IPS-18c (cell line): ENCODE measurements around the gene NBEAL1.
"Not testable (repeated sequence)": the region's sequence is repeated elsewhere in the genome, so short reads cannot be mapped to it uniquely, and the experiment has no call there.

Experiments used
- H3K4me3 ChIP-seq: 2 replicates; pipeline ENCODE4 v1.7.0; 2013; ENCODE audit warnings: low read depth, mild to moderate bottlenecking, low read length, moderate library complexity; ENCODE audit not compliant: insufficient read depth
- H3K9me3 ChIP-seq: one replicate; pipeline ENCODE4 v1.6.1; 2013; ENCODE audit warnings: mild to moderate bottlenecking, low read length, moderate library complexity; ENCODE audit not compliant: control insufficient read depth, insufficient read depth

Gene NBEAL1

DNA sequence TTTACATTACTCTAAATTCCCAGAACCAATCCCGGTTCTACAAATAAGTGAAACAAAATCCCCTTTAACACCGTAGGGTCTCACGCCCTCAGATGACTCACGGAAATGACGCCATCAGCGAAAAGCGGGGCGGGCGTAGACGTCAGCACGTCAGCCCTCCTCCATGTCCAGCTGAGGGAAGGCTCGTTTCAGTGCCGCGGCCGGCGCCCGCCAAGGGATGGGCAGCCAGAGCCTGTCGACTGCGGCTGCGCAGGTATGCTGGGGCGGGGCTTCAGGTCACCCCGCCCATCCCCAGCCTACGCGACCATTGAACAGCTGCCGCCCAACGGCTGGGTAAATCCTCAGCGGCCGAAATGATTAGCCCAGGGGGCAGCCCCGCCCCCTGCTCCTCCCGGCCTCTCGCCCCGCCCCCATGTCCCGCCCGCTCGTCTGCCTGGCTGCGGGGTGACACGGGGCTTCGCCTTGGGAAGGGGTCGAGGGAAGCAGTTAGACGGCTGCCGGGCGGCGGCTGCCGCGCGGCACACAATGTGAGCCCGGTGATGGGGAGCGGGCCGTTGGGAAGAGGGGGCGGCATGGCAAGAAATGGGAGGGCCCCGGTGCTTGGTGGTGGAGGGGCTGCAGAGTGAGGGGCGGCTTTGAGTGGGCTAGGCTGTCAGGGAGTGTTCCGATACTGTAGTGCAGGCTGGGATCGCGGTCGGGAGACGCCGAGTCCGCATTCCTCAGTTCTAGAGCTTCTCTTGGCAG is at the start of gene NBEAL1:
TSS of gene NBEAL1 (plus strand) at position 420 of the 744 bp plus-strand sequence. CDS start 1,510 bp downstream, outside the sequence.
- H3K4me3 ChIP-seq = peak within 1 kb of the TSS; percentile 87
- no peaks in the 10 kb centered on the region for H3K9me3 ChIP-seq

DNA sequence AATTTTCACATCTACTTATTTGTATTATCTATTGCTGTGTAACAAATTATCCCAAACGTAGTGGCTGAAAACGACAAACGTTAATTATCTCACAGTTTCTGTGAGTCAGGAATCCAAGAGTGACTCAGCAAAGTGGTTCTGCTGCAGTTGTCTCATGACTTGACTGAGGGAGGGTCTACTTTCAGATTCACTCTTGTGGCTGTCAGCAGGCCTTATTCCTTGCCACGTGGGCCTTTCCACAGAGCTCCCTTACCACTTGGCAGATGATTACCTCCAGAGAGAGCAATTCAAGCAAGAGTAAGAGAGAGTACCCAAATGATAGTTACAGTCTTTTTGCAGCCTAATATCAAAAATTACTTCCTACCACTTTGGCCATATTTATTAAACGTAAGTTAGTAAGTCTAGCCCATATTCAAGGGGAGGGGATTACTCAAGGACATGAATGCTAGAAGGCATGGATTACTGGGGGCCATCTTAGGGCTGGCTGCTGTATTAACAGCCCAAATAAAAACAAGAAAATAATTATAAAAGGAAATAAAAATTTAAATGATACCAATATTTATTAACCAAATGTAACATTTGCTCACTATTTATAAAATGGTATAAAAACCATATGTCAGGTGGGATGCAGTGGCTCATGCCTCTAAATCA is 48.7 kb upstream of the NBEAL1 start:
- no peaks in the 10 kb centered on the region for H3K9me3 ChIP-seq

DNA sequence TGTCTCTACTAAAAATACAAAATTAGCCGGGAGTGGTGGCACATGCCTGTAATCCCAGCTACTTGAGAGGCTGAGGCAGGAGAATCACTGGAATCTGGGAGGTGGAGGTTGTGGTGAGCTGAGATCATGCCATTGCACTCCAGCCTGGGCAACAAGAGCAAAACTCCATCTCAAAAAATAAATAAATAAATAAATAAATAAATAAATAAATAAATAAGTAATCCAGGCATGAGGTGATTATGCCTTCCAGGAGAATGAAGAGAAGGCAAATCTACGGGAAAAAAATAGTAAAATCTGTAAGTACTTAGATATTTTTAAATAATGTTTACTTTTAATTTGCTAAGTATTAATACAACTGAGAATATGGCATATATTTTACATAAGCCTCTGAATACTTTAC is 45.3 kb upstream of the NBEAL1 start:
- not testable (repeated sequence) for H3K9me3 ChIP-seq, H3K4me3 ChIP-seq

More for the DNA sequence above, 48.7 kb upstream of the NBEAL1 start:
- H3K4me3 ChIP-seq = no peak overlapping the region

DNA sequence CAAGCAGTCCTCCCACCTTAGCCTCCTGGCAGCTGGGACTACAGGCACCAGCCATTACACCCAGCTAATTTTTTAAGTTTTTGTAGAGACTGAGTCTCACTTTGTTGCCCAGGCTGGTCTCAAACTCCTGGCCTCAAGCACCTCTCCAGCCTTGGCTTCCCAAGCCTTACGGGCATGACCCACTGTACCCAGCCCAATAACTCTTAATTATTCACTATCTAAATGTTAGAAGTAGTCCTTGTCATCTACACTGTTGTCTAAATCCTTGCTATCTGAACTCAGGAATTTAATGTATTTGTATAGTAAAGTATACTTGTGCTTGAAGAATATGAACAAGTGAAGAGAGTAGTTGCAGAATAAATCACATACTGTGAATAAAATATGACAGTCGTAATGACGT is 37.9 kb upstream of the NBEAL1 start:
- H3K9me3 ChIP-seq = no peaks in the 10 kb centered on the region
- H3K4me3 ChIP-seq = no peak overlapping the region

DNA sequence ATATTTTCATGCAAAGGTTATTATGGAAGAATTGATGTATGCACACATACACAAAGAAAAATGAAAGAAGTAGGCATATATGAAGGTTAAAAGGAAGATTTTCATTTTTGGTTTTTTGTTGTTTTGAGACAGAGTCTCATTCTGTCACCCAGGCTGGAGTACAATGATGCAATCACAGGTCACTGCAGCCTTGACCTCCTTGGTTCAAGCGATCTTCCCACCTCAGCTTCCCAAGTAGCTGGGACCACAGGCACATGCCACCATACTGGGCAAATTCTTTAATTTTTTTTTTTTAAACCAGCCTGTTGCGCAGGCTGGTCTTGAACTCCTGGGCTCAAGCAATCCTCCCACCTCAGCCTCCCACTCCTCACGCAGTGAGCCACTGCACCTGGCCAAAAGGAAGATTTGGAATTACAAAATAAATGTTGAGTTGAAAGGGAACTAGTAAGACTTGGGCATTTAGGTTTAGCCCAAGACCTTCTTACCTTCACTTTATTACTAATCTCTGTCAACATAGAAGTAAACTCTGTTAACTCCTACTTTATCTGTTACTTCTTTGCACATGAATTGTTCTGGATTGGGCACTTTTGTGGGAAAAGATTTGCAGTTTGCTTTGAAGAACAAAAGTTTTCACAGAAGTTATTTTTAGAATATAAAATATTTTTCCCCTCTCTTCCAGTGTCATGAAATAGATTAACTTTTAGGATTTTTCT is 31.7 kb upstream of the NBEAL1 start:
- Histone ChIP-seq H3K9me3 (no peaks in the 10 kb centered on the region), H3K4me3 (no peak overlapping the region)

DNA sequence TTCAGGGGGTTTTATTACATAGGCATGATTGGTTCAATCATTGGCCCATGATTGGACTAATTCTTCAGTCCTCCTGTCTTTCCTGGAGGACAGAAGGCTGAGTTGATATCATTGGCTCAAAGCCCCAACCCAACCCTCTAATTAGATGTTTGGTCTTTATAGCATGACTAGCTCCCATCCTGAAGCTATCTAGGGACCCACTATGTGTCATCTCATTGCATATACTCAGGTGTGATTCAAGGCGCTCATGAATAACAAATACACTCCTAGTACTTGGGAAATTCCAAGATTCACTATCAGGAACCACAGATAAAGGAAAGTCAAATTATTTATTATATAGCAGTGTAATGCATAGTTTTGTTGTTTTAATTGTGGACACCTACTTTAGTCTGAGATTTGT is 24.9 kb upstream of the NBEAL1 start:
- no peak overlapping the region for H3K4me3 ChIP-seq
- H3K9me3 ChIP-seq = no peaks in the 10 kb centered on the region

DNA sequence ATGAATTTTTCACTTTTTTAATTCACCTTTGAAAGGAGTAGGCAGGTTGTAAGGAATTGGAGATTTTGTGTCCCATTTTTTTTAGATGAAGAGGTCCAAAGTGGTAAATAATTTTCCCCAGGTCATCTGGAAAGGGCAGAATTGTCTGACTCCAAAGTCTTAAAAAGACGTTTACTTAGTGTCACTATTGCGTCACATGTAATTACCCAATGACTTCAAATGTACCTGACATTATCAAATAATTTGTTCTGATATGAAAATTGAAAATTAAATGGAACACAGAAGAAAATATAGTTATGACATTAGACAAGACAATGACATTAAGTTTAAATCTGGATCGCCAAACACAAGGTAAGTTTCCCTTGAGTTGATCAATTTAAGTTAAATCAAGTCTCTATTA is 24.2 kb upstream of the NBEAL1 start:
- Histone ChIP-seq H3K9me3 (no peaks in the 10 kb centered on the region), H3K4me3 (no peak overlapping the region)

DNA sequence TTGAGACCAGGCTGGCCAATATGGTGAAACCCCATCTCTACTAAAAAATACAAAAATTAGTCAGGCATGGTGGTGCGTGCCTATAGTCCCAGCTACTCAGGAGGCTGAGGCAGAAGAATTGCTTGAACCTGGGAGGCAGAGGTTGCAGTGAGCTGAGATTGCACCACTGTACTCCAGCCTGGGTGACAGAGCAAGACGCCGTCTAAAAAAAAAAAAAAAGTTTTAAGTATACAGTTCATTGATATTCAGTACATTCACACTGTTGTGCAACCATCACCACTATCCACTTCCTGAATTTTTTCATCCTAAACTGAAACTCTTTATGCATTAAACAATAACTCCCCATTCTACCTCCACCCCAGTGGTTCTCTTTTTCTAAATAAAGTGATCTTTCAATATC is 17.6 kb upstream of the NBEAL1 start:
- not testable (repeated sequence) for H3K4me3 ChIP-seq, H3K9me3 ChIP-seq

DNA sequence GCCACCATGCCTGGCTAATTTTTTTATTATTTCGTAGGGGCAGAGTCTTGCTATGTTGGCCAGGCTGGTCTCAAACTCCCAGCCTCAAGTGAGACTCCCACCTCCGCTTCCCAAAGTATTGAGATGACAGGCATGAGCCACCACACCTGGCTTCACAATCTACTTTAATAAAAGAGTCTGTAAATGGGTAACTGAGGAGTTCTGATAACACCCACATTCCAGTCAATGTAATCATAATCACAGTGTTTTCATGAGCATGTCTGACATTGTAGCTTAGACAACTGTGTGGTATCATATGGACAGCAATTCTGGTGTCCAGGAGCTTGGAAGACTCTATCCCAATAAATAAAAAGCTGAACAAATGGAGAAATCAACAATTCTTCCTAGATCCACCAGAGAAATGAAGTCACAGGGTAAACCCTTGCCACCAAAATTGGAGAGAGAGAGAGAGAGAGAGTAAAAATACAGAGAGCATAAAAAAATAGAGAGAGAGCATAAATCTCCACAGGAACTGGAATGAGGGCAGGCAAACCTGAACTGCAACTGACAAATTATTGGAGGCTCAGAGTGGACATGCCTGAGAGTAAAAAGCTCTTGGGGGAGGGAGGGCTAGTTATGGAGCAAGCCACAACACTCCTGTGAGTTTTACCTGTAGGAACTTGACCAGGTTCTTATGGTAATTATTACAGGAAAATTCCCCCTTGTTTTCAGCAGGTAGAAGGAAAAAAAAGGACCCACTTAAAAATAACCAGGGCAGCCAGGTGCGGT is 12.4 kb upstream of the NBEAL1 start:
- H3K4me3 ChIP-seq = no peak overlapping the region
- no peaks in the 10 kb centered on the region for H3K9me3 ChIP-seq

DNA sequence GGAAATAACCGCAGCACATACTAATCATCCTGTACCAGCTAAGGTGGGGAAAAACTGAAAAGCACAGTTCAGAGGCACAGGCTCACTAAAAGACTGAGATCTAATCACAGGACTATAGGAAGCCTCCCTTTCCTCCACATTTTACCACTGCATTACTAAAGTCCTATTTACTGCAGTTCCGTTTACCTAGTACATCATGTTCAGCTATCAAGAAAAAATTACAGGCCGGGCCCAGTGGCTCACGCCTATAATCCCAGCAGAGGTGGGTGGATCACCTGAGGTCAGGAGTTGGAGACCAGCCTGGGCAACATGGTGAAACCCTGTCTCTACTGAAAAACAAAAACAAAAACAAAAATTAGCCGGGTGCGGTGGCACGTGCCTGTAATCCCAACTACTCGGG is 11.0 kb upstream of the NBEAL1 start:
- Histone ChIP-seq H3K4me3 (no peak overlapping the region), H3K9me3 (no peaks in the 10 kb centered on the region)

DNA sequence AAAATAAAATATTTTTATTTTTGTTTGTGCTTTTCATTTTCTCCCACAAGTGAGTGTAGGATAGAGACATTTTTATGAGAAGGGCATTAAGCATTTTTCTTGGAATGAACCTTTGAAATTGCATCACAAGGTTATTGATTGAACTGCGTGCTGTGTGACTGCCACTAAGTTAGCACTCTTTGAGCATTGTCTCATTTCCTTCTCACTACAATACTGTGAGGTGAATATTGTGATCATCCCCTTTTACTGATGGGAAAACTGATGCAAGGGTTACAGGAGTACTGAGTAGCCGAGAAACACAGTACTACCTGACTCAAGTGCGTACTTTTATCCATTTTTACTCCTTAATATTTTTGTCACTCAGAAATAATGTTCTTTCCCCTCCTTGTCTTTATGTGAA is 2.0 kb downstream of the NBEAL1 start:
- Histone ChIP-seq H3K4me3 (no peak overlapping the region), H3K9me3 (no peaks in the 10 kb centered on the region)

DNA sequence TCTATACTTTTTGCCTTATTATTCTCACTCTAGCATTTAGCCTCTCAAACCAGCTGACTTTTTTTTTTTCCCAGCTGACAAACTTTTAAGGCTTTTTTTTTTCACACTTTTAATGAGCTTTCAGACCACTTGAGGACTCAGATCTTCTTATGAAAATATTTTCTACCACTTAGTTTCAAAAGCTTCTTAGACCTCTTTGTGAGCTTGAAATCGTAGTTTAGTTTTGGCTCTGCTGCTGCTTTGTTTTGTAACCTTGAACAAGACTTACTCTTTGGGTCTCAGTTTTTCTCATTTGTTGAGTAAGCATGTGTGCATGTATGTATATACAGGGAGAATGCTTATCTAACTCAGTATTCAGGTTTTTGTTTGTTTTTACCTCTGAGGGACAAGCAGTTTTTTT is 3.5 kb downstream of the NBEAL1 start:
- Histone ChIP-seq H3K4me3 (no peak overlapping the region; the same call in 1 of the 2 replicates), H3K9me3 (no peaks in the 10 kb centered on the region)

DNA sequence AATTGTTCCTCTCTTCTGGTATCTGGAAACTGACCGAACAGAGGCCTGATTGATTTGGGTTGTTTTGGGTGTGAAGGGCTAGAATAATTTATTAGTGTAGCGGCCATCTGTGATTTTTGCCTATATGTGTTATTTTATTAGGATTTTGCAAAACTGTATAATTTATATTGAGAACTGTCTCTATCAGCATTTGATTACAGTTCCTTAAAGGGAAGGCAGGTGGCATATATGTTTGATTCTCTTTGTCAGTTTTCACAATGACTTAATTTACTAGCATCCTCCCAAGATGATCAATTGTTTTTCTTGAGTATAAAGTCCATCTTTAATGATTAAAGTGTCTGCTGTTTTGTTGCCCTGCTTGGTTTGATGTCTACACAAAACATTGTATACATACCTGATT is 4.5 kb downstream of the NBEAL1 start:
- no peak overlapping the region for H3K4me3 ChIP-seq
- H3K9me3 ChIP-seq = no peaks in the 10 kb centered on the region

DNA sequence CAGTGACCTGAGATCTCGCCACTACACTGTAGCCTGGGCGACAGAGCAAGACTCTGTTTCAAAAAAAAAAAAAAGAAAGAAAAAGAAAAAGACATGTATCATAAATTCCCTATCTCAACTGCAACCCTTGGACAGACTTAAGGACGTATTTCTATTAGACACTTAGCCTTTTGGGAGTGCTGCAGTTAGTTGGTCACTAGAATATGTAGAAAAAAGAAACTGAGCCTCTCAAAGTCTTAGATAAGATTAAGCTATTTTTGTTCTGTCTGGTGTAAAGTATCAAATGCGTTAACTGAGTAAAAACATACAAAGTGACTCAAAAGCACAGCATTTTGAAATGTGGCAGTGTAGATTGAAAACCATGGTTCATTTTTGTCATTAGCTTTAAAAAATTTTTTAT is 7.3 kb downstream of the NBEAL1 start:
- H3K4me3 ChIP-seq = no peak overlapping the region
- H3K9me3 ChIP-seq = no peaks in the 10 kb centered on the region

DNA sequence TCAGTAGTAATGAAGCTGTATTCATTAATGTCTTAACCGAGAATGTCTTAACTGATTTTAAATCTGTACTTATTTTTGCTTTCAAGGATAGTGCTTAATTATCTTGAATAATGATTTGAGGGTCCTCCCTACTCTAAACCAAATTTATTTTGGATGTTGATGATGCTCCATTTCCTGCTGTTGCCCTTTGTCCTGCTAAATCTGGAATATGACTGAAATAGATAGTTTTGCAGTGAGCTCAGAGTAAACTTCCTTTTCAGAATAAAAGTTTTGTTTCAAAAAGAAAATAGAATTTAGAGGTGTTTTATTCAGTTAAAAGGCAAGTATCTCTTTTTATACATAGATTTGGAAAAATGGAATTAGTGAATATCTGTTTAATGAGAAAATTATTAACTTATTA is 8.1 kb downstream of the NBEAL1 start:
- no peak overlapping the region for H3K4me3 ChIP-seq
- H3K9me3 ChIP-seq = no peaks in the 10 kb centered on the region

DNA sequence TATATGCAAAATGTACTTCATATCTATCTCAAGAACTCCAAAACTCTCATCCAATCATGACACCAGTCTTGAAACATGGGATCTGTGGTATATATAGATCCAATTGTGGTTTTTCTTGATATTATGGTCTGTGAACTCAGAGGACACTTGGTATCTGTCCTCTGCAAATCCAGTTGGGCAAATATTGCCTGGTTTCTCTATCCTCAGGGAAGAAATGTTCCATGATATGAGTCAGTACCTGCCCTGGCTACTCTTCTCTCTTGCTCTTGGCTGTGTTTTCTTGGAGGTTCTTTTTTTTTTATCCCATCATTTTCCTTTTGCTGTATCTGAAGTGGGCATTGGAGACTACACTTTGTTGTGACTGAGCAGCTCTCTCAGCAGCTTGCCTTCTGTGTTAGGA is 10.9 kb downstream of the NBEAL1 start:
- H3K4me3 ChIP-seq = no peak overlapping the region
- H3K9me3 ChIP-seq = no peaks in the 10 kb centered on the region

DNA sequence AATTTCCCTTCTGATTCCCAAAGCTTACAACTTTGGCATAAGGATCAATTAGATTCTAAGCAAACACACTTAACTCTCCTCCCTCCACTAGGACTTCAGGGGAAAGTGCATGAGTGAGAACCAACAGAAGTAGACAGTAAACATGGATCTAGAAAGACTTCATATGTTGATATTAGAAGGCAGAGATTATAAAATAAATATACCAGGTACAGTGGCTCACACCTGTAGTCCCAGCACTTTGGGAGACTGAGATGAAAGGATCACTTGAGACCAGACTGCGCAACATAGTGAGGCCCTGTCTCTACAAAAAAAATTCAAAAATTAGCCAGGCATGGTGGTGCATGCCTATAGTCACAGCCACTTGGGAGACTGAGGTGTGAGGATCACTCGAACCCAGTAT is 15.9 kb downstream of the NBEAL1 start:
- H3K4me3 ChIP-seq = no peak overlapping the region
- no peaks in the 10 kb centered on the region for H3K9me3 ChIP-seq
